ENCODE measurements around the gene PSTPIP1.

- TF ChIP-seq MAX (CRISPR knock-in tag; IDR thresholded peaks at IDR 0.05) (no peak), CTCF (IDR thresholded peaks at IDR 0.05) (no peak), FOXK1 (CRISPR knock-in tag; IDR thresholded peaks at IDR 0.05) (no peak), NR3C1 (CRISPR knock-in tag; conservative IDR thresholded peaks at IDR 0.05; ENCODE audit: low read depth) (no peak), PRDM15 (CRISPR knock-in tag; IDR thresholded peaks at IDR 0.05) (no peak), MYBL2 (CRISPR knock-in tag; IDR thresholded peaks at IDR 0.05) (no peak), ESRRA (CRISPR knock-in tag; IDR thresholded peaks at IDR 0.05; ENCODE audit: borderline replicate concordance) (no peak), SP1 (CRISPR knock-in tag; conservative IDR thresholded peaks at IDR 0.05) (no peak), JUN (CRISPR knock-in tag; IDR thresholded peaks at IDR 0.05) (no peak)
Measured at GRCh38 chr15:77060546-77060945, 65.6 kb downstream of the PSTPIP1 start.

Data from WTC11 (cell line).